CD4-positive, alpha-beta T cell (primary cell): Measurements from ENCODE around the gene FBXL16. TPM values are rescaled to one million over a fixed set of nuclear protein-coding genes. Genes with fewer than 3 reads are reported as not detected.
"Not testable (repeated sequence)": the region's sequence is repeated elsewhere in the genome, so short reads cannot be mapped to it uniquely, and the experiment has no call there.

Source experiments
- ATAC-seq: fragments of 200-7000 bp; cut with Tn5 transposase; one replicate; pipeline ENCODE4 v1.10.0; 2022; ENCODE audit warnings: mild to moderate bottlenecking; ENCODE audit not compliant: poor library complexity
- CTCF ChIA-PET: fragments of 350-600 bp; sonication (Branson Sonifier 250); formaldehyde crosslinking; loops from one replicate; lab custom pipeline; 2021; ENCODE audit warnings: antibody characterized with exemption, inconsistent platforms; lab: Charles Lee
- POLR2A ChIA-PET: fragments of 350-600 bp; sonication (Branson Sonifier 250); formaldehyde crosslinking; loops from one replicate; lab custom pipeline; 2021; ENCODE audit warnings: antibody characterized with exemption, inconsistent platforms; lab: Charles Lee
- DNase-seq, 14 experiments: peaks; one replicate each; pipeline ENCODE4 v3.0.0-alpha.2; 2013 to 2020; ENCODE audit warnings: mixed read lengths in 2 of 14
- H3K27ac ChIP-seq, 2 donors: one replicate each; pipeline versions ENCODE4 v1.5.1 to v1.7.0; 2013; ENCODE audit warnings: low read length in 2 of 2, low read depth in 1 of 2, mild to moderate bottlenecking in 1 of 2
- H3K27me3 ChIP-seq, 2 experiments: 1 replicate in 1 of 2; 2 replicates in 1 of 2; pipeline versions ENCODE4 v1.6.1 to v1.7.0; 2013; ENCODE audit warnings: low read length in 2 of 2, control low read depth in 1 of 2, mild to moderate bottlenecking in 1 of 2, moderate library complexity in 1 of 2; ENCODE audit not compliant: insufficient read depth in 2 of 2, control insufficient read depth in 1 of 2
- H3K36me3 ChIP-seq: one replicate; pipeline ENCODE4 v1.6.1; 2013; ENCODE audit warnings: low read length, control low read depth; ENCODE audit not compliant: insufficient read depth
- H3K4me1 ChIP-seq: one replicate; pipeline ENCODE4 v1.6.1; 2013; ENCODE audit warnings: low read length, control low read depth; ENCODE audit not compliant: insufficient read depth
- H3K4me3 ChIP-seq: one replicate; pipeline ENCODE4 v1.5.1; 2013; ENCODE audit warnings: mild to moderate bottlenecking, low read length, moderate library complexity
- H3K9me3 ChIP-seq, 2 experiments: 1 replicate in 1 of 2; 2 replicates in 1 of 2; pipeline versions ENCODE4 v1.6.1 to v1.7.0; 2013; ENCODE audit warnings: low read length in 2 of 2, mild to moderate bottlenecking in 2 of 2, control low read depth in 1 of 2, moderate library complexity in 1 of 2; ENCODE audit not compliant: control insufficient read depth in 1 of 2, insufficient read depth in 1 of 2
- H3K27ac Mint-ChIP-seq: one replicate; pipeline ENCODE4 v1.8.0; 2020; ENCODE audit warnings: mixed read lengths
- H3K27me3 Mint-ChIP-seq: one replicate; pipeline ENCODE4 v1.8.0; 2021; ENCODE audit warnings: mixed read lengths
- H3K36me3 Mint-ChIP-seq: one replicate; pipeline ENCODE4 v1.8.0; 2021; ENCODE audit warnings: low read depth, mixed read lengths
- H3K4me1 Mint-ChIP-seq: one replicate; pipeline ENCODE4 v1.8.0; 2021; ENCODE audit warnings: low read depth, mixed read lengths
- H3K4me3 Mint-ChIP-seq: one replicate; pipeline ENCODE4 v1.8.0; 2020; ENCODE audit warnings: mild to moderate bottlenecking, mixed read lengths
- H3K9me3 Mint-ChIP-seq: one replicate; pipeline ENCODE4 v1.8.0; 2020; ENCODE audit warnings: mixed read lengths
- intact Hi-C, 2 experiments: fragments of 100-400 bp; cut with DNase I in 1 of 2; cut with micrococcal nuclease in 1 of 2; formaldehyde crosslinking; loops; one replicate each; pipeline versions ENCODE4 v1.15.1 to v1.9.0; 2023 to 2025; cut with DNase I, micrococcal nuclease
- polyA plus RNA-seq, 2 donors: library from polyadenylated mRNA; unstranded; fragments of 120-200 nt; gene quantifications; one replicate each; pipeline ENCODE4 v1.2.1, GENCODE V29; 2013
- total RNA-seq, 174 experiments: library from RNA in 2 of 174; stranded (reverse) in 2 of 174; gene quantifications; one replicate each; pipeline ENCODE4 v1.2.3 and lab custom pipeline; 2021 to 2026
- TF ChIP-seq, protein P1 (sequence below): fragments of 200-600 bp; IDR thresholded peaks from one replicate; pipeline ENCODE4 v1.8.0; 2022; ENCODE audit warnings: antibody characterized with exemption, mild to moderate bottlenecking

Gene FBXL16, protein sequence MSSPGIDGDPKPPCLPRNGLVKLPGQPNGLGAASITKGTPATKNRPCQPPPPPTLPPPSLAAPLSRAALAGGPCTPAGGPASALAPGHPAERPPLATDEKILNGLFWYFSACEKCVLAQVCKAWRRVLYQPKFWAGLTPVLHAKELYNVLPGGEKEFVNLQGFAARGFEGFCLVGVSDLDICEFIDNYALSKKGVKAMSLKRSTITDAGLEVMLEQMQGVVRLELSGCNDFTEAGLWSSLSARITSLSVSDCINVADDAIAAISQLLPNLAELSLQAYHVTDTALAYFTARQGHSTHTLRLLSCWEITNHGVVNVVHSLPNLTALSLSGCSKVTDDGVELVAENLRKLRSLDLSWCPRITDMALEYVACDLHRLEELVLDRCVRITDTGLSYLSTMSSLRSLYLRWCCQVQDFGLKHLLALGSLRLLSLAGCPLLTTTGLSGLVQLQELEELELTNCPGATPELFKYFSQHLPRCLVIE
- total RNA-seq (10 to 100 TPM; 11.0 to 11.7 TPM), total RNA-seq (lab: John Stamatoyannopoulos, UW) (0 to 33.6 (median 7.1) reads per million in 172 experiments)
- 36.5 TPM for polyA plus RNA-seq (2013, experiment 1 of 2)
- 35.3 TPM for polyA plus RNA-seq (2013, experiment 2 of 2)

DNA sequence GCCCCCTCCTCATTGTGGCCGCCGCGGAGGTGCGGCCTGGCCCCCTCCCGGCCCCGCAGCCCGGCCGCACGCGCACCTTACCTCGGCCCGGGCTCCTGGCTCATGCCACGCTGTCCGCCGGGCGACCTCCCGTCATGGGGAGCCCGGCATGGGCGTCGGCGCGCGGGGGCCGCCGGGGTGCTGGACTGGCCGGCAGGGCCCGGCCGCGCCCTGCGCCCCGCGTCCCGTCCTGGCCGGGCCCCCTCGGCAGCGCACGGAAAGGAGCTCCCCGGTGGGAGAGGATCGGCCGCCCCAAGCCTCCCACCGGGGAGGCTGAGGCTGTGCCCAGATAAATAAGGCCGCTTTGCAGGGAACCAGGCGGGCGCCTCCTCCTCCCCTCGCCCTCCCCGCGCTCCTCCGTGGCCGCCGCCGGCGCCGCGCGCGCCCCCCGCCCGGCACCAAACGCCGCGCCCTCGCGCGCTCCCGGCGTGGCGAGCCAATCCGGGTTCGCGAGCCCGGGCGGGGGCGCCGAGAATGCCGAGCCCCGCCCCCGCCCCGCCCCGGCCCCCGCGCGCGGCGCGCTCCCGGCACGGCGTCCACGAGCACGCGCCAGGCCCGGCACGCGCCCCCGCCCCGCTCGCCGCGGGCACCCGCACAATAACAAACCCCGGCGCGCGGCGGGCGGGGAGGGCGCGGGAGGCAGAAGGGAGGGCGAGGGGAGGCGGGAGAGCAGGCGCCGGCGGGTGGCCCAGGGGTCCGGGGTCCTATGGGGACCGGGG lies at the start of gene FBXL16:
TSS of gene FBXL16 (minus strand) at position 371 of the 758 bp plus-strand sequence. CDS start 8,396 bp downstream, outside the sequence.
- no peak within 1 kb of the TSS for H3K4me3 ChIP-seq
- intact Hi-C loops: no loop called here

DNA sequence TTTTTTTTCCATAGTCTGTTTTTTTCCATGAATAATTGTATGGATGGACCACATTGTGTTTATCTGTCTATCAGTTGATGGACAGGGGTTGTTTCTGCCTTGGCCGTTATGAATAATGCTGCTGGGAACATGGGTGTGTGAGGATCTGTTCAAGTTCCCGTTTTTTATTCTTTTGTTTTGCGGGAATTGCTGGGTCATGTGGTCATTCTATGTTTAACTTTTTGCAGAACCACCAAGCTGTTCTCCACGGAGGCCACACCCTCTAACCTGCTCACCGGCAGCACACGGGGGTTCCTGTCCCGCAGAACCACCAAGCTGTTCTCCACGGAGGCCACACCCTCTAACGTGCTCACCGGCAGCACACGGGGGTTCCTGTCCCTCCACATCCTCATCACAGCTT lies 49.1 kb upstream of the FBXL16 start:
- TF ChIP-seq, protein P1, sequence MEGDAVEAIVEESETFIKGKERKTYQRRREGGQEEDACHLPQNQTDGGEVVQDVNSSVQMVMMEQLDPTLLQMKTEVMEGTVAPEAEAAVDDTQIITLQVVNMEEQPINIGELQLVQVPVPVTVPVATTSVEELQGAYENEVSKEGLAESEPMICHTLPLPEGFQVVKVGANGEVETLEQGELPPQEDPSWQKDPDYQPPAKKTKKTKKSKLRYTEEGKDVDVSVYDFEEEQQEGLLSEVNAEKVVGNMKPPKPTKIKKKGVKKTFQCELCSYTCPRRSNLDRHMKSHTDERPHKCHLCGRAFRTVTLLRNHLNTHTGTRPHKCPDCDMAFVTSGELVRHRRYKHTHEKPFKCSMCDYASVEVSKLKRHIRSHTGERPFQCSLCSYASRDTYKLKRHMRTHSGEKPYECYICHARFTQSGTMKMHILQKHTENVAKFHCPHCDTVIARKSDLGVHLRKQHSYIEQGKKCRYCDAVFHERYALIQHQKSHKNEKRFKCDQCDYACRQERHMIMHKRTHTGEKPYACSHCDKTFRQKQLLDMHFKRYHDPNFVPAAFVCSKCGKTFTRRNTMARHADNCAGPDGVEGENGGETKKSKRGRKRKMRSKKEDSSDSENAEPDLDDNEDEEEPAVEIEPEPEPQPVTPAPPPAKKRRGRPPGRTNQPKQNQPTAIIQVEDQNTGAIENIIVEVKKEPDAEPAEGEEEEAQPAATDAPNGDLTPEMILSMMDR: no peak
- Histone ChIP-seq H3K4me3 (no peak overlapping the region), H3K27me3 (no peaks in the 10 kb centered on the region), H3K27ac (no peak overlapping the region), H3K4me1 (peaks cover 7% of the 10 kb centered on the region), H3K36me3 (no peaks in the 10 kb centered on the region), H3K9me3 (no peaks in the 10 kb centered on the region)
- Mint-ChIP-seq H3K4me1 (no peaks in the 10 kb centered on the region), H3K4me3 (no peak overlapping the region), H3K9me3 (no peaks in the 10 kb centered on the region), H3K27ac (no peak overlapping the region), H3K36me3 (no peaks in the 10 kb centered on the region), H3K27me3 (peaks cover 5% of the 10 kb centered on the region)
- ATAC-seq (peak; percentile 68), DNase-seq (peak in 3 of 14 experiments; percentile 24 to 33 (median 30))
- ChIA-PET CTCF (no interaction called here), POLR2A (interaction anchor here (0.6 kb wide), 1 partner anchor 152 kb away, joined by 4 read pairs; no protein-coding TSS in a partner anchor)
- intact Hi-C loops: no loop called here

More for the DNA sequence above, at the start of gene FBXL16:
- H3K27ac ChIP-seq: no peak within 1 kb of the TSS
- H3K27me3 Mint-ChIP-seq: peaks cover 63% of the 10 kb centered on the region
- H3K36me3 ChIP-seq: no peaks in the 10 kb centered on the region
- peaks cover 38% of the 10 kb centered on the region for H3K4me1 ChIP-seq
- no peaks in the 10 kb centered on the region for H3K36me3 Mint-ChIP-seq
- CTCF ChIA-PET: no interaction called here
- POLR2A ChIA-PET: no interaction called here
- ATAC-seq (peak; percentile 30), DNase-seq (peak in 1 of 14 experiments; percentile 39)
- H3K9me3 Mint-ChIP-seq: no peaks in the 10 kb centered on the region
- H3K9me3 ChIP-seq: peaks cover 0 to 68% of the 10 kb centered on the region in 2 experiments
- H3K27ac Mint-ChIP-seq: no peak within 1 kb of the TSS
- peak within 1 kb of the TSS; percentile 45 for H3K4me3 Mint-ChIP-seq
- no peaks in the 10 kb centered on the region for H3K4me1 Mint-ChIP-seq
- TF ChIP-seq, protein P1: no peak
- H3K27me3 ChIP-seq: peaks cover 83 to 84% of the 10 kb centered on the region in 2 experiments

DNA sequence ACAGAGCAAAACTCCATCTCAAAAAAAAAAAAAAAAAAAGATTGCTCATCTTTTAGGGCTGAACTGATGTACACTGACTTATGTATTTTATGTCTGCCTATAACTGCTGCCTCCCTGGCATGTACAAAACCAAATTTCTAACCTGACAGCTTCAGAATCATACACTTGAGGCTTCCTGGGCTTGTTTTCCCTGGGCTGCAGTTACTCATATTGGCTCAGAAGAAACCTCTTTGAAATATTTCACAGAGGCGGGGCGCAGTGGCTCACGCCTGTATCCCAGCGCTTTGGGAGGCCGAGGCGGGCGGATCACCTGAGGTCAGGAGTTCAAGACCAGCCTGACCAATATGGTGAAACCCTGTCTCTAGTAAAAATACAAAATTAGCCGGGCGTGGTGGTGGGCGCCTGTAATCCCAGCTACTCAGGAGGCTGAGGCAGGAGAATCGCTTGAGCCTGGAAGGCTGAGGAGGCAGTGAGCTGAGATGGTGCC lies 48.6 kb upstream of the FBXL16 start:
- H3K27ac ChIP-seq, POLR2A ChIA-PET, H3K4me1 Mint-ChIP-seq, H3K9me3 Mint-ChIP-seq, DNase-seq, H3K9me3 ChIP-seq, H3K36me3 ChIP-seq, H3K4me1 ChIP-seq, CTCF ChIA-PET, H3K27ac Mint-ChIP-seq, intact Hi-C loops, ATAC-seq, H3K27me3 Mint-ChIP-seq, H3K27me3 ChIP-seq, H3K36me3 Mint-ChIP-seq, H3K4me3 ChIP-seq, H3K4me3 Mint-ChIP-seq: not testable (repeated sequence)
